Naive B cell (primary cell): ENCODE measurements around the gene VAMP1. TPM values are rescaled to one million over a fixed set of nuclear protein-coding genes. Genes with fewer than 3 reads are reported as not detected.
A peak's percentile ranks its signal among the peaks of the same experiment; 100 is the strongest.

Source experiments
- ATAC-seq, 2 donors: fragments of 150-1000 bp; cut with Tn5 transposase; 2 replicates each; pipeline ENCODE4 v1.10.0; 2021; ENCODE audit warnings: low read depth in 2 of 2, mild to moderate bottlenecking in 2 of 2, moderate library complexity in 2 of 2
- DNase-seq: peaks from one replicate; pipeline ENCODE4 v3.0.0; 2022
- H3K27ac Mint-ChIP-seq, 6 donors: one replicate each; pipeline ENCODE4 v1.8.0; 2020 to 2022; ENCODE audit warnings: mild to moderate bottlenecking in 6 of 6, mixed read lengths in 6 of 6, moderate library complexity in 5 of 6, inconsistent platforms in 2 of 6
- H3K27me3 Mint-ChIP-seq, 3 donors: one replicate each; pipeline ENCODE4 v1.8.0; 2021 to 2022; ENCODE audit warnings: mixed read lengths in 3 of 3, mild to moderate bottlenecking in 1 of 3
- H3K36me3 Mint-ChIP-seq, 2 donors: one replicate each; pipeline ENCODE4 v1.8.0; 2020 to 2022; ENCODE audit warnings: mixed read lengths in 2 of 2, inconsistent platforms in 1 of 2, mild to moderate bottlenecking in 1 of 2
- H3K4me1 Mint-ChIP-seq, 3 donors: one replicate each; pipeline ENCODE4 v1.8.0; 2020 to 2022; ENCODE audit warnings: mixed read lengths in 3 of 3, inconsistent platforms in 1 of 3, mild to moderate bottlenecking in 1 of 3, moderate library complexity in 1 of 3
- H3K4me3 Mint-ChIP-seq, 8 donors: one replicate each; pipeline ENCODE4 v1.8.0; 2020 to 2022; ENCODE audit warnings: mild to moderate bottlenecking in 8 of 8, mixed read lengths in 8 of 8, moderate library complexity in 8 of 8, inconsistent platforms in 2 of 8
- H3K9me3 Mint-ChIP-seq, 7 donors: one replicate each; pipeline ENCODE4 v1.8.0; 2020 to 2022; ENCODE audit warnings: mixed read lengths in 7 of 7, mild to moderate bottlenecking in 5 of 7, inconsistent platforms in 2 of 7, moderate library complexity in 1 of 7
- polyA plus RNA-seq, 6 donors: library from polyadenylated mRNA; unstranded; fragments of 300-500 nt; fragmentation: Illumina TruSeq; gene quantifications; one replicate each; pipeline ENCODE4 v1.2.3, GENCODE V29; 2021; ENCODE audit warnings: low read depth in 6 of 6

Gene VAMP1
- polyA plus RNA-seq, 6 donors from 2014 or later: 1.7 to 6.7 (median 4.5) TPM

- peak overlapping the region; percentile 93 to 100 (median 100) for H3K4me3 Mint-ChIP-seq
- peaks cover 9 to 15% of the 10 kb centered on the region in 2 donors for H3K36me3 Mint-ChIP-seq
- no peak for DNase-seq
- ATAC-seq: no peak
- H3K4me1 Mint-ChIP-seq: peaks cover 40 to 66% (median 51%) of the 10 kb centered on the region in 3 donors
- peak overlapping the region; percentile 90 to 100 (median 99) for H3K27ac Mint-ChIP-seq
- no peaks in the 10 kb centered on the region for H3K9me3 Mint-ChIP-seq
- H3K27me3 Mint-ChIP-seq: no peaks in the 10 kb centered on the region
Measured at GRCh38 chr12:6452944-6453630, 17.4 kb downstream of the VAMP1 start.

GRCh38 chr12:6452245-6452943 lies 18.1 kb downstream of the VAMP1 start:
- Mint-ChIP-seq H3K9me3 (no peaks in the 10 kb centered on the region), H3K27ac (peak overlapping the region; percentile 93 to 100 (median 99)), H3K4me1 (peaks cover 44 to 69% (median 56%) of the 10 kb centered on the region in 3 donors), H3K36me3 (peaks cover 9 to 13% of the 10 kb centered on the region in 2 donors), H3K4me3 (peak overlapping the region; percentile 93 to 100 (median 100)), H3K27me3 (no peaks in the 10 kb centered on the region)
- ATAC-seq (no peak), DNase-seq (no peak)

GRCh38 chr12:6451348-6452244 lies 18.9 kb downstream of the VAMP1 start, which contains the start of gene TAPBPL:
Gene TAPBPL, plus strand, starts transcription at chr12:6452042. Its CDS starts 207 bp downstream, at chr12:6452249.
- Mint-ChIP-seq H3K4me1 (peaks cover 48 to 70% (median 58%) of the 10 kb centered on the region in 3 donors), H3K27ac (peak within 1 kb of the TSS; percentile 93 to 100 (median 99))
- DNase-seq: peak; percentile 83

GRCh38 chr12:6450869-6451347 lies 19.6 kb downstream of the VAMP1 start:
- ATAC-seq (no peak), DNase-seq (no peak)
- peak overlapping the region; percentile 93 to 100 (median 99) for H3K27ac Mint-ChIP-seq
- H3K9me3 Mint-ChIP-seq: no peaks in the 10 kb centered on the region
- peaks cover 6 to 7% of the 10 kb centered on the region in 2 donors for H3K36me3 Mint-ChIP-seq
- H3K27me3 Mint-ChIP-seq: no peaks in the 10 kb centered on the region
- peak overlapping the region; percentile 93 to 100 (median 100) for H3K4me3 Mint-ChIP-seq
- H3K4me1 Mint-ChIP-seq: peaks cover 55 to 71% (median 65%) of the 10 kb centered on the region in 3 donors

More at GRCh38 chr12:6451348-6452244, 18.9 kb downstream of the VAMP1 start, which contains the start of gene TAPBPL:
- Mint-ChIP-seq H3K9me3 (no peaks in the 10 kb centered on the region), H3K4me3 (peak within 1 kb of the TSS; percentile 93 to 100 (median 100)), H3K36me3 (peaks cover 7 to 9% of the 10 kb centered on the region in 2 donors), H3K27me3 (no peaks in the 10 kb centered on the region)
- peak; percentile 95 for ATAC-seq

- Mint-ChIP-seq H3K9me3 (no peaks in the 10 kb centered on the region), H3K4me3 (peak overlapping the region; percentile 93 to 100 (median 100)), H3K27me3 (no peaks in the 10 kb centered on the region), H3K36me3 (peaks cover 4 to 7% of the 10 kb centered on the region in 2 donors), H3K4me1 (peaks cover 61 to 75% (median 71%) of the 10 kb centered on the region in 3 donors), H3K27ac (peak overlapping the region; percentile 80 to 100 (median 99))
- DNase-seq (no peak), ATAC-seq (no peak)
Measured at GRCh38 chr12:6450091-6450868, 20.2 kb downstream of the VAMP1 start.

- H3K4me3 Mint-ChIP-seq: peak within 1 kb of the TSS in 7 of 8 donors; percentile 53 to 82 (median 77)
- H3K9me3 Mint-ChIP-seq: no peaks in the 10 kb centered on the region
- H3K36me3 Mint-ChIP-seq: no peaks in the 10 kb centered on the region
- peak; percentile 40 to 57 for ATAC-seq
- H3K27me3 Mint-ChIP-seq: no peaks in the 10 kb centered on the region
- peak within 1 kb of the TSS; percentile 76 to 96 (median 89) for H3K27ac Mint-ChIP-seq
- no peak for DNase-seq
- H3K4me1 Mint-ChIP-seq: peaks cover 49 to 69% (median 59%) of the 10 kb centered on the region in 3 donors
Measured at GRCh38 chr12:6444704-6445688, 25.5 kb downstream of the VAMP1 start, which contains the start of gene CD27. Gene CD27, plus strand, starts transcription at chr12:6444955. Its CDS starts 141 bp downstream, at chr12:6445096.

- Mint-ChIP-seq H3K27me3 (no peaks in the 10 kb centered on the region), H3K9me3 (no peaks in the 10 kb centered on the region), H3K4me3 (peak overlapping the region in 4 of 8 donors; percentile 43 to 82 (median 70)), H3K36me3 (no peaks in the 10 kb centered on the region), H3K4me1 (peaks cover 49 to 67% (median 59%) of the 10 kb centered on the region in 3 donors), H3K27ac (peak overlapping the region; percentile 49 to 96 (median 82))
- no peak for DNase-seq
- no peak for ATAC-seq
Measured at GRCh38 chr12:6444031-6444430, 26.4 kb downstream of the VAMP1 start.

- DNase-seq (no peak), ATAC-seq (peak; percentile 49 to 62)
- Mint-ChIP-seq H3K36me3 (no peaks in the 10 kb centered on the region), H3K9me3 (no peaks in the 10 kb centered on the region), H3K27me3 (no peaks in the 10 kb centered on the region), H3K4me1 (peaks cover 49 to 67% (median 59%) of the 10 kb centered on the region in 3 donors), H3K4me3 (peak overlapping the region in 6 of 8 donors; percentile 3 to 82 (median 66)), H3K27ac (peak overlapping the region; percentile 76 to 96 (median 89))
Measured at GRCh38 chr12:6443361-6443983, 27.0 kb downstream of the VAMP1 start.

GRCh38 chr12:6442836-6443235 lies 27.6 kb downstream of the VAMP1 start:
- peak overlapping the region in 1 of 8 donors; percentile 38 for H3K4me3 Mint-ChIP-seq
- peak overlapping the region in 4 of 6 donors; percentile 38 to 96 (median 85) for H3K27ac Mint-ChIP-seq
- ATAC-seq (no peak), DNase-seq (no peak)
- H3K4me1 Mint-ChIP-seq: peaks cover 45 to 63% (median 55%) of the 10 kb centered on the region in 3 donors
- H3K36me3 Mint-ChIP-seq: no peaks in the 10 kb centered on the region
- no peaks in the 10 kb centered on the region for H3K9me3 Mint-ChIP-seq
- H3K27me3 Mint-ChIP-seq: no peaks in the 10 kb centered on the region

GRCh38 chr12:6440391-6440790 lies 30.1 kb downstream of the VAMP1 start:
- ATAC-seq (no peak), DNase-seq (no peak)
- H3K27me3 Mint-ChIP-seq: no peaks in the 10 kb centered on the region
- H3K36me3 Mint-ChIP-seq: no peaks in the 10 kb centered on the region
- no peak overlapping the region for H3K27ac Mint-ChIP-seq
- H3K4me1 Mint-ChIP-seq: peaks cover 22 to 38% (median 30%) of the 10 kb centered on the region in 3 donors
- H3K4me3 Mint-ChIP-seq: no peak overlapping the region
- no peaks in the 10 kb centered on the region for H3K9me3 Mint-ChIP-seq

GRCh38 chr12:6438345-6438744 lies 32.1 kb downstream of the VAMP1 start:
- H3K27ac Mint-ChIP-seq: peak overlapping the region in 2 of 6 donors; percentile 59 to 81
- no peak overlapping the region for H3K4me3 Mint-ChIP-seq
- ATAC-seq: no peak
- H3K9me3 Mint-ChIP-seq: no peaks in the 10 kb centered on the region
- peaks cover 11 to 25% (median 21%) of the 10 kb centered on the region in 3 donors for H3K4me1 Mint-ChIP-seq
- no peaks in the 10 kb centered on the region for H3K36me3 Mint-ChIP-seq
- no peaks in the 10 kb centered on the region for H3K27me3 Mint-ChIP-seq
- no peak for DNase-seq
